GM19324 (cell line): ENCODE measurements around the gene DDX39B.
"Not testable (repeated sequence)": the region's sequence is repeated elsewhere in the genome, so short reads cannot be mapped to it uniquely, and the experiment has no call there.

ENCODE experiments used
- ATAC-seq: cut with Tn5 transposase; IDR thresholded peaks from one replicate; pipeline ENCODE4 v1.9.1; 2021; ENCODE audit warnings: mild to moderate bottlenecking, moderate library complexity; ENCODE audit not compliant: unreplicated experiment, low FRiP score

The DDX39B gene

DNA sequence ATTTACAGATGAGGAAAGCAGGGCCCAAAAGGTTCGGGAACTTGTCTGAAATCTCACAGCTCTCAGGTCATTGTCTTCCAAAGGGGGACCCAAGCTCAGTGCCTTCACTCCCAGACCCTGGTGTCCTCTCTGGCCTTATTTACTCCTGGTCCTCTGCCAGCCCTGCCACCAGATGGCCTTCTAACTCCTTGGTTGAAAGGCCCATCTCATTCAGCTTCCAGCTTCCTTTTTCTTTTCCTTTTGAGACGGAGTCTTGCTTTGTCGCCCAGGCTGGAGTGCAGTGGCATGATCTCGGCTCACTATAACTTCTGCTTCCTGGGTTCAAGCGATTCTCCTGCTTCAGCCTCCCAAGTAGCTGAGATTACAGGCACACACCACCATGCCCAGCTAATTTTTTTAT, 9.6 kb upstream of the DDX39B start:
- not testable (repeated sequence) for ATAC-seq

DNA sequence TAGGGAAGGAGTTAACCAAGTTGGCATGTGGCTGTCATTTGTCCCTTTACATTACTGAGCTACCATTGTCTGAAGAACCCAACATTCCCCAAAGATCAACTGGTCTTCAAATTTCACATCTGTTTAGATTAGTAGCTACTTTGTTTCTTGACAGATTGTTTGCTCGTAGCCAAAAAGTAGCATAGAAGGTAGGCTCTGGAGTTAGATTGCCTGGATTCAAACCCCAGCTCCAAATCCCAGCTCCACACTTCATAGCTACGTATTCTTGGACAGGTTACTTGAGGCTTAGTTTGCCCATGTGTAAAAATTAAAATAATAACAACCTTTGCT, 6.7 kb upstream of the DDX39B start:
- no peak for ATAC-seq

DNA sequence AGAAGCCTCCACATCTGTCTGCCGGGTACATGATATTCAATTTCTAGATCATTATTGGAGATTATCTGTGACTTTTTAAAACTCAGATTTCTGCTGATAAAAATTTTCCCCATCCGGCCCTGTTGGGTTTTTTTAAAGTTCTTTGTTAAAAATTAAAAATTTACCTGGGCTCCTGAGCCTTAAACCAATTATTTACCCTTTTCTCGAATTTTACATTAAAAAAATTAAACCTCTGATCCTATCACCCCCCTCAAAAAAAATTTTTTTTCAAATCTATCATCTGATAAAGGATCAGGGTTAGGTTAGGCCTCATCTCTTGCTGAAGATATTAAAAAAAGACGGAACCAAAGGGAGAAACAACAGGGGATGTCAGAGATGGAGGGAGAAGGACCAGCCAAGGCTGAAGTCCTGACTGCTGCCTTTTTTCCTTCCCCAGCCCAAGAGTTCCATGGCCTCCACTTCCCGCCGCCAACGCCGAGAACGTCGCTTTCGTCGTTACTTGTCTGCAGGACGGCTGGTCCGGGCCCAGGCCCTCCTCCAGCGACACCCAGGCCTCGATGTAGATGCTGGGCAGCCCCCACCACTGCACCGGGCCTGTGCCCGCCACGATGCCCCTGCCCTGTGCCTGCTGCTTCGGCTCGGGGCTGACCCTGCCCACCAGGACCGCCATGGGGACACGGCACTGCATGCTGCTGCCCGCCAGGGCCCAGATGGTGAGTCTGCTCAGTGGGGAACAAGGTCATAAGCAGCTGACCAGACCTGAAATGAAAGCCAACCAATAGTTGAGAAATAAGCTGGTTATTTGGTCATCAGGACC, 6.1 kb upstream of the DDX39B start:
- no peak for ATAC-seq

DNA sequence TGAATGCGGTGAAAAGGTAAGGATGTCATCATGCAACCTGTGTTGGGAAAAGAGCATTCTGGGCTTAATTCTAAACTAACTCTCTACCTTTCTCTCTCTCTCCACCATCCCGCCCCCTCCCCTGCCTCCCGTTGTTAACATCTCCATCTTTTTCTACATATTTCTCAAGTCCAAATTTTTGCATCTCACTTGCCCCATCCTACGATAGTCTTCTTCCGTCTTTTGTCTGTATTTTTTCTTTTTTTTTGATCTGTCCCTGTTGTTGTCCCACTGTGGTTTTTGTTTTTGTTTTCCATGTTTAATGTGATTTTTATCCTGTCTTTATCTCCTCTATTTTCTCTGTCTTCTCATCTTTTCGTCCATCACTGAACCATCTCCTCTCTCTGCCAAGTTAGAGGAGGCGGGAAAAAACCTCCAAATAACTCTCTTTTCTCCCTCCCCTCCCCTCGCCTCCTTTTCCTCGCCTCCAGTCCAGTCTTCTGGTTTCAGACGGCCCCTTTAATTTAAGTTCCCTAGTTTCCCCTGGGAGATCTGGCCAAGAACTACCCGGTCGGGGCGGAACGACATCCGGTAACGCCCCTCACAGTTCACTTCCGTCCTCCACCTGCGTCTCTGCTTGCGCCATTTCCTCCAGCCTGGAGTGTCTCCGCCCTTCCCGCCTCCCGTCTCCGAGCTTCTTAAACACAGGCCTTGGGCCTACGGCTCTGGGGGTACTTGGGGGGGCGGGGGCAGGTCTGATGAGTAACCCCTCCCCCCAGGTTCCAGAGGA, 5.3 kb upstream of the DDX39B start, which contains the start of gene NFKBIL1:
Gene NFKBIL1 (plus strand): TSS at position 651 of the 769 bp plus-strand sequence. CDS start 87 bp downstream, at position 738.
- ATAC-seq: peak; percentile 76

DNA sequence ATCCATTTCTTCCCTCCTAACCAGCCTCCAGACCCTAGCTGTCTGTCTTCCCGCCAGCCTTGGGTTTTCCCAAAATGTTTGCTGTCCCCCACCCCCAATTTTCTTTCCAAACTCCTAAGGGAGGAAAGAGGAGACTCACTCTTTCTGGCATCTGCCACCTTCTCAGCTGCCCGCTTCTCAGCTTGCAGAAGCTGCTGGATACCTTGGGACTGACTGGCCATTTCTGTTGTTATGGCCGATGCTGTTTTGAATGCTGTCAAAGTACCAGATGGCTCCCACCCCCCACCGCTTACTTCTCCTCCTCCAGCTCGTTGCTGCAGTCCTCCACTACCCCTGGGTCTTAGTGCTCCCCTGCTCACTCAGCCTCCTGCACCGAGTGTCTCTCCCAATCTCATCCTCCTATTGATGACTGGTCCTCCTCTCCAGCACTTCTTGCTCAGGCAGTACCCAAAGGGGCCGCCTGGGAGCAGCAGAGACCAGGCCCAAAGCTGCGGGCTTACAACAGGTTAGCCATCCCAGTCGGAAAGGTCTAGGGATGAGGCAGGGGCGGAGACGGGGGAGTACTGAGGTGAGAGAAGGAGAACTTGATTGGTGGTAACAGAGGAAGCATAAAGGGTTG, 4.6 kb upstream of the DDX39B start, which contains the start of gene ATP6V1G2:
Gene ATP6V1G2 (minus strand): TSS at position 270 of the 619 bp plus-strand sequence. CDS start 49 bp downstream, at position 221.
- ATAC-seq: no peak

DNA sequence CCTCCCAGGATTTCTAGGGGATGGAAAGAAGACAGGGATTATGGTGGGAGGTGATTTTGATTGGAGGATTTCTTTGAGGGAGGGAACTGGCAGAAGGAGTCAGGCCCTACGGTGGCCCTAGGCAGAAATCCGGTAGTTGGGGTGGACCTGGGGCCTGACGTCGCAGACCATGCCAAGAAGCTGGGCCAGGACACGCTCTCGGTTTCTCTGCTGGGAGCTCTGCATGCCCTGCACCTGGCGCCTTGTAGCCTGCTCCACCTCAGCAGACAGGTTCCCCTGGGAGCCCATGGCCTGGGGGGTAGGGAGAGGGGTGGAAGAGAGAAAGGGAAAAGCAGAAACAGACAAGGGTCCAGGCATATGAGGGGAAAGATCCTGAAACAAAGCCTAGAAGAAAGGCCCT, 3.5 kb upstream of the DDX39B start:
- ATAC-seq: no peak

DNA sequence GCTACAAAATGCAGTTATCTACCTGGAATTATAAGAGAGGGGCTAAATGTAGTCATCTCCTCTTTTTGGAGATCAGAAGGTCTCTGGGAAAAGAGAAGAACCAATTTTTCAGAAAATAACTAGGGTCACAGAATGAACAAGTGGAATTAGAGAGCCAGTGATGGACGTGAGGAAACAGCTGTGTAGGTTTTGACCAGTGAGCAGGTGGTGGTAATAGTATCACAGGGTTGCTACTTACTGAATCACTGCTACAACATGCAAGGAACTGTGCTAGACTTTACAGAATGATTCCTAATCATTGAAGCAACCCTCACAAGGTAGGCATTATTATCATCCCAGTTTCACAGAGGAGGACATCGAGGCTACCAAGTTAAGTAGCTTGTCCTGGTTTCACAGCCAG, 2.9 kb upstream of the DDX39B start:
- no peak for ATAC-seq

DNA sequence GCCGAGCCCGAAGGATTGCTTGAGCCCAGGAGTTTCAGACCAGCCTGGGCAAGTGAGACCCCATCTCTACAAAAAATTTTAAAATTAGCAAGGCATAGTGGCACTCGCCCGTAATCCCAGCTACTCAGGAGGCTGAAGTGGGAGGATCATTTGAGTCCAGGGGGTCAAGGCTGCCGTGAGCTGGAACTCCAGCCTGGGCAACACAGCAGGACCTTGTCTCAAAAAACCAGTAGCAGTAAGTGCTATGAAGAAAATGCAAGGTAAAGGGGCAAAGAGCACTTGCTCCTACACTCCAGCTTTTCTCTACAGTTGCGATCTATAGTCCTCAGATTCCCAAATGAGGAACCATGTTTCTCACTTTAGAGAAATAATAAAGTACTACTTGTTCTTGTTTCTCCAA, 1.8 kb upstream of the DDX39B start:
- ATAC-seq: no peak

- ATAC-seq: peak; percentile 17
Observed at GRCh38 chr6:31541059-31541657, 645 bp downstream of the DDX39B start.

DNA sequence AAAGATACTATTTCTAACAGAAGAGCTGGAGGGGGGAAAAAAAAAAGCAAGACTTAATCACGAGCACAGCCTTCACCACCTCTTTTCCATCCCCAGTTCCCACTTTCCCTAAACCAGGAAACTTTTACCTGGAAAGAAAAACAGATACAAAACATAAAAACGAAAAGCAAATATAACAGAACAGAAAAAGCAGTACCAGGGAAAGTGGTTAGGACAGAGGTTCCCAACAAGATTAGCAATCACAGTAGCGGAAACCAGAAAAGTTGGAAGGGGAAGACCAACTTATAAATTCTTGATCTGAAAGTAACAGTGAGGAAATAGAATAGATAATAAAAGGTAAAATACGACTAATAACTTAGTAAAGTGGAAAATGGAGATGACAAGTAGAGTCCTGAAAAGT, 1.2 kb downstream of the DDX39B start:
- no peak for ATAC-seq

- no peak for ATAC-seq
Observed at GRCh38 chr6:31538805-31539400, 2.9 kb downstream of the DDX39B start.

DNA sequence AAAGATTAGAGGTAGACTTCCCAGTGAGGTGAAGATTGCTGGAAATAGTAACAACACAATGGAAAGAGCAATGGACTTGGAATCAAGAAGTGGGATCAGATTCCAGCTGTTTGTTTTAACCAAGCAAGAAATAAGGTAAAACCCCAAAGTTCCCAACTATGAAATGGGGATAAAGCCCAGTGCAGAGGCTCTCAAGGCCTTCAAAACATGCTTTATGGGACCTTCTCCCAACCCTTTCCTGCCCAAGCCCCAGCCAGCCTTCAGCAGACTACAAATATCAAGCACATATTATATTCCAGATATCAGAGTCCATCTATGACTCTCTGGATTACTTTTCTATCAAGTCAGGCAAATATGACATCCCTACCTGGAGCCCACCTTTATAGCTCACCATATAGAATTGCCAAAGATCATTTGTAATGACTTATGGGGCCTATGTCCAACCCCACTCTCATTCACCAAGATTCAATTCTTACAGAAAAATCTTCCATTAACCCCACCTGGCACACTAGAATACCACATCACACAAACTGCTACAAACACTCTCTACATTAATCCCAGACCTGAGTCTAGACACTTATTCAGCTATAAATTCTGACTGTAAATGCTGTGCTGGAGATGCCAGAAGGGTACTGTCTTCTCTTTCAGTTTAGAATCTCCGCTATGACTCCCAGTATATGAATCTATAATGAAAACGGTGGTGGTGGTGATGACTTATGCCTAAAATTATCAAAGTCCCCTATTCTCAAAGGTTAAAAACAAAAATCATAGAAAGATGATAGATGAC, 6.1 kb downstream of the DDX39B start:
- ATAC-seq: no peak

GRCh38 chr6:31534521-31535040, 7.2 kb downstream of the DDX39B start:
- ATAC-seq: no peak

GRCh38 chr6:31534011-31534410, 7.8 kb downstream of the DDX39B start:
- no peak for ATAC-seq

- no peak for ATAC-seq
Observed at GRCh38 chr6:31533455-31533841, 8.4 kb downstream of the DDX39B start.

- no peak for ATAC-seq
Observed at GRCh38 chr6:31532644-31533454, 9.0 kb downstream of the DDX39B start.

GRCh38 chr6:31531771-31532643, 9.8 kb downstream of the DDX39B start:
- no peak for ATAC-seq

GRCh38 chr6:31531162-31531561, 10.6 kb downstream of the DDX39B start:
- no peak for ATAC-seq
